Testis (tissue), 3 donors: ENCODE results near the gene GLCE. TPM values are rescaled to one million over a fixed set of nuclear protein-coding genes. Genes with fewer than 3 reads are reported as not detected.

Experiments
- DNase-seq: peaks from one replicate; pipeline ENCODE4 v3.0.0-alpha.2; 2019
- H3K27ac ChIP-seq, 2 donors: fragments of 200-600 bp; sonication (generic); one replicate each; pipeline ENCODE4 v1.5.1; 2019
- H3K27me3 ChIP-seq: fragments of 200-600 bp; sonication (generic); one replicate; pipeline ENCODE4 v1.5.1; 2019
- H3K36me3 ChIP-seq: fragments of 200-600 bp; sonication (generic); one replicate; pipeline ENCODE4 v1.5.1; 2017; ENCODE audit warnings: low read depth; ENCODE audit errors: missing control alignments
- H3K4me1 ChIP-seq: fragments of 200-600 bp; sonication (generic); one replicate; pipeline ENCODE4 v1.5.1; 2019
- H3K4me3 ChIP-seq, 2 donors: fragments of 200-600 bp; sonication (generic); one replicate each; pipeline ENCODE4 v1.5.1; 2017 to 2019
- H3K9me3 ChIP-seq: fragments of 200-600 bp; sonication (generic); one replicate; pipeline ENCODE4 v1.5.1; 2017
- POLR2A ChIP-seq: fragments of 450-650 bp; IDR thresholded peaks from one replicate; pipeline ENCODE4 v1.6.1; 2017; ENCODE audit warnings: antibody characterized with exemption, mild to moderate bottlenecking, moderate library complexity
- WGBS, 2 donors: methylation state at CpG; one replicate each; pipeline ENCODE4 v1.1.5; 2018; 5-methylcytosine and 5-hydroxymethylcytosine counted together
- intact Hi-C: fragments of 100-400 bp; cut with DNase I; formaldehyde crosslinking; loops from one replicate; pipeline ENCODE4 v1.15.1; 2023; ENCODE audit warnings: low total_unique reads
- polyA plus RNA-seq: library from polyadenylated mRNA; stranded (reverse); fragments of 350-450 nt; fragmentation: Illumina TruSeq; extraction: RNeasy Lipid Tissue Mini Kit (QIAGEN cat#74804); gene quantifications from one replicate; pipeline ENCODE4 v1.2.3, GENCODE V29; 2014; ENCODE audit warnings: low read depth, low replicate concordance; ENCODE audit not compliant: insufficient read depth
- total RNA-seq, 2 donors: library from RNA; depleted of rRNA; stranded (reverse); fragments of >200 nt; gene quantifications; one replicate each; pipeline ENCODE4 v1.2.3, GENCODE V29; 2016
- TF ChIP-seq, protein P1 (sequence below), 3 experiments: fragments of 450-650 bp in 2 of 3; fragments of 200-600 bp in 1 of 3; sonication (generic) in 1 of 3; IDR thresholded peaks; one replicate each; pipeline ENCODE4 v1.5.1; 2016 to 2019; ENCODE audit warnings: antibody characterized with exemption in 3 of 3, mild to moderate bottlenecking in 2 of 3, moderate library complexity in 1 of 3

GLCE gene
- total and polyA plus RNA-seq, 3 donors from 2014 or later: 10.2 to 18.0 (median 15.5) TPM

DNA sequence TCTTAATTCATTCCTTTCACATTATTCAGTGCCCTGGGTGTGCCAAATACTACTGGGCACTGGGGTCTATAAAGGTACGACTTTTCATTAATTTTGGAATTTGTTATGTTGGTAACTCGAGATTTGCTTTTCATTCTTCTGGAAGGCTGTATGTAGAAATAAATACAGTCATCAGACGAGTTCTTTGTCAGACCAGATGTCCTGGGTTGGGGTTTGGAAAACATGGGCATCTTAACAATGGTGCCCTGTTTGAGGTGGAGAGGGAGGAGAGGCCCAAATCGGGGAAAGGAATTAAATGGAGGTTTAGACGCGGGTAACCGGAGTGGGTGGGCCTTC, 662 bp upstream of the GLCE start:
- H3K27ac ChIP-seq: peak overlapping the region; percentile 12 to 84
- 23 to 25% methylated on average over 7 of the region's 7 CpGs for WGBS, 2 donors
- no peaks in the 10 kb centered on the region for H3K27me3 ChIP-seq
- H3K9me3 ChIP-seq: no peaks in the 10 kb centered on the region
- TF ChIP-seq POLR2A: no peak
- TF ChIP-seq, protein P1, sequence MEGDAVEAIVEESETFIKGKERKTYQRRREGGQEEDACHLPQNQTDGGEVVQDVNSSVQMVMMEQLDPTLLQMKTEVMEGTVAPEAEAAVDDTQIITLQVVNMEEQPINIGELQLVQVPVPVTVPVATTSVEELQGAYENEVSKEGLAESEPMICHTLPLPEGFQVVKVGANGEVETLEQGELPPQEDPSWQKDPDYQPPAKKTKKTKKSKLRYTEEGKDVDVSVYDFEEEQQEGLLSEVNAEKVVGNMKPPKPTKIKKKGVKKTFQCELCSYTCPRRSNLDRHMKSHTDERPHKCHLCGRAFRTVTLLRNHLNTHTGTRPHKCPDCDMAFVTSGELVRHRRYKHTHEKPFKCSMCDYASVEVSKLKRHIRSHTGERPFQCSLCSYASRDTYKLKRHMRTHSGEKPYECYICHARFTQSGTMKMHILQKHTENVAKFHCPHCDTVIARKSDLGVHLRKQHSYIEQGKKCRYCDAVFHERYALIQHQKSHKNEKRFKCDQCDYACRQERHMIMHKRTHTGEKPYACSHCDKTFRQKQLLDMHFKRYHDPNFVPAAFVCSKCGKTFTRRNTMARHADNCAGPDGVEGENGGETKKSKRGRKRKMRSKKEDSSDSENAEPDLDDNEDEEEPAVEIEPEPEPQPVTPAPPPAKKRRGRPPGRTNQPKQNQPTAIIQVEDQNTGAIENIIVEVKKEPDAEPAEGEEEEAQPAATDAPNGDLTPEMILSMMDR (IDR thresholded peaks at IDR 0.05): no peak
- intact Hi-C loops: no loop called here
- H3K4me1 ChIP-seq: no peaks in the 10 kb centered on the region
- DNase-seq: no peak
- peak overlapping the region; percentile 83 to 95 for H3K4me3 ChIP-seq
- H3K36me3 ChIP-seq: no peaks in the 10 kb centered on the region

DNA sequence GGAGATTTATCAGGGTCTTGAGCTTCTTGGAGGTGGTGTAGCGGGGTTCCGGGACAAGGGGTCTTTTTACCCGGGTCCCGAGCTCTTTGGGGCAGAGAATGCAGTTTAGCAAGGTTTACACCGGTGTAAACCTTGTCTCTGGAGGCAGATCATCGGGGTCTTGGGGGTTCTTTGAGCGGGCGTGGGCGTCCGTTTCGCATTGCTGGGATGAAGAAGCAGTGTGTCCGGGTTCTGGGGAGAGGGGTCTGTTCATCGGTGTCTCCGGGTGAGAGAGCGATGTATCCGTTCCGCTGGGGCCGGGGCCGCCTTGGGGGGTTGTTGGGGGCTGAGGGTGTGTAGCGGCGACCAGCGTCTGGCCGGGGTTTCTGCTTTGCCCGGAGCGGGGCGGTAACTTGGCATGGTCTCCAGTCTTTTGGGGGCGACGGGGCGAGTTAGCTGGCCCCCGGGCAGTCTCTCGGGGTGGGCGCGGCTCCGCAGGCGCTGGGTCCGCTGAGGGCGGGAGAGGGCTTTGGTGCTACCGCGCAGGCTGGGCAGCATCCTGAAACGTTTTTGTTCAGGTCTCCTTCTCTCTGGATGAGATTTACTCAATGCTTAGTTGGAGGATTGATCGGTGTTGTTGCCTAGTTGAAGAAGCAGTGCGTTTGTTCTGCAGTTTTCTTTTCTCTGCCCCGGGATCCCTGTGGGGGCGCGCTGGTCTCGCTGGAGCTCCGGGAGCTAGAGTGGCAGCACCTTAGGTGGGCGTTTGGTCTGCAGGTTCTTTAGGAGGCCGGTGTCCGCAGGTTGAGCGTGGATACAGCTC, 843 bp downstream of the GLCE start:
- Histone ChIP-seq H3K4me3 (peak overlapping the region; percentile 83 to 95), H3K27me3 (no peaks in the 10 kb centered on the region), H3K27ac (peak overlapping the region; percentile 75 to 84), H3K36me3 (no peaks in the 10 kb centered on the region), H3K9me3 (no peaks in the 10 kb centered on the region), H3K4me1 (no peaks in the 10 kb centered on the region)
- intact Hi-C loops: no loop called here
- peak; percentile 66 for DNase-seq
- 1 to 2% methylated on average over 9 to 40 of the region's 51 CpGs for WGBS, 2 donors
- TF ChIP-seq, protein P1 (IDR thresholded peaks at IDR 0.05): no peak
- TF ChIP-seq POLR2A: no peak

DNA sequence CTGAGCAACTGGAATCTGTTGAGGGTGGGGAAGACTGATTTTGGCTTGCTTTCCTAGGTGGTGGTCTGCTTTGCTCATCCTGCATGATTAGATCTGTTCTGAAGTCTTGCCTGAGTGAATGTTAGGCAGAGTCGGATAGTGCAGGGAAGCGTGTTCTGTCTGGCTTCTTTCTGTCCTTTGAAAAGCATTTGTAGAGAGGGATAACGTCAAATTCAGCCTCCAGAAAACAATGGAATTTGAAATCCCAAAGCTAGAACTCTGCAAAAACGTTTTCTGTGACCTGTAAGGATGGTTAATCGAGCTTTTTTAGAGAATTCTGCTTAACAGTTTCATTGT, 1.4 kb downstream of the GLCE start:
- WGBS, 2 donors: 5 to 11% methylated on average over 5 of the region's 5 CpGs
- no peaks in the 10 kb centered on the region for H3K36me3 ChIP-seq
- TF ChIP-seq, protein P1 (IDR thresholded peaks at IDR 0.05): no peak
- TF ChIP-seq POLR2A: no peak
- peak overlapping the region; percentile 83 to 95 for H3K4me3 ChIP-seq
- no peaks in the 10 kb centered on the region for H3K27me3 ChIP-seq
- H3K9me3 ChIP-seq: no peaks in the 10 kb centered on the region
- no peak for DNase-seq
- no peaks in the 10 kb centered on the region for H3K4me1 ChIP-seq
- H3K27ac ChIP-seq: no peak overlapping the region
- intact Hi-C loops: no loop called here

DNA sequence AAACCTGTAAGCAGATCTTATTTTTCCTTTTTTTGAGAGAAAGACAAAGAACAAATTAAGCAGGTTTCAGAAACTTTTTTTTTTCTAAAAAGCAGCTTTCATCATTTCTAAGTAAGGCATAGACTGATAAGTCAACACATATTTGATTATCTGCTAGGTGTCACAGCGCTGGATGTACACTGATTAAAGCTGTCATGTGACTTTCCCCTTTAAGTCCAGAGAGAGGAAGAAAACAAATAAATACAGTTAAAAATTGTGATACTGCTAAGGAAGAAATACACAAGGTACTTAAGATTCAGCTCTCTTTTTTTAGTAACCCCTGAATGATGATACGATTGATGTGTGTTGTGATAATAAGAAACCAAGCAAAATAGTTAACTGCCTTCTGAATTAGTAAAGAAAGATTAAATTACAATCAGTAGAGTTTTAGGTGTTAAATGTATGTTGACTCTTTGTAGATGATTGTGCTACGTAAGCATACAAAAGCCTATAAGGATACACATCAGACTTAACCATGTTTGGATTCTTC, 2.8 kb downstream of the GLCE start:
- DNase-seq: no peak
- WGBS, 2 donors: 78 to 85% methylated on average over 3 of the region's 3 CpGs
- intact Hi-C loops: no loop called here

More for the DNA sequence above, 2.8 kb downstream of the GLCE start:
- Histone ChIP-seq H3K27me3 (no peaks in the 10 kb centered on the region), H3K36me3 (no peaks in the 10 kb centered on the region), H3K4me1 (no peaks in the 10 kb centered on the region), H3K4me3 (no peak overlapping the region), H3K9me3 (no peaks in the 10 kb centered on the region), H3K27ac (no peak overlapping the region)
- TF ChIP-seq, protein P1 (IDR thresholded peaks at IDR 0.05): no peak
- TF ChIP-seq POLR2A: no peak
